ENCODE results near the gene HPSE.

GRCh38 chr4:83369831-83370639 is 35.4 kb upstream of the HPSE start:
- TF ChIP-seq YY1 (IDR thresholded peaks at IDR 0.05; ENCODE audit: extremely low read depth, insufficient replicate concordance, low read depth, low read length) (no peak), TCF7L2 (IDR thresholded peaks at IDR 0.05; ENCODE audit: borderline replicate concordance, extremely low read depth, insufficient read depth, insufficient read length) (no peak), SP1 (IDR thresholded peaks at IDR 0.05; ENCODE audit: low read depth) (no peak), ZNF274 (IDR thresholded peaks at IDR 0.05; ENCODE audit: low read depth, low read length) (no peak), RAD21 (IDR thresholded peaks at IDR 0.05; ENCODE audit: low read depth) (peak; percentile 43), EZH2 (IDR thresholded peaks at IDR 0.05) (no peak), POLR2A (IDR thresholded peaks at IDR 0.05; ENCODE audit: borderline replicate concordance, extremely low read depth, insufficient read depth, insufficient read length) (no peak), POLR2AphosphoS5 (IDR thresholded peaks at IDR 0.05; ENCODE audit: low read depth, low read length) (no peak), EZH2phosphoT487 (IDR thresholded peaks at IDR 0.05; ENCODE audit: borderline replicate concordance) (no peak)
- TF ChIP-seq, protein P1, sequence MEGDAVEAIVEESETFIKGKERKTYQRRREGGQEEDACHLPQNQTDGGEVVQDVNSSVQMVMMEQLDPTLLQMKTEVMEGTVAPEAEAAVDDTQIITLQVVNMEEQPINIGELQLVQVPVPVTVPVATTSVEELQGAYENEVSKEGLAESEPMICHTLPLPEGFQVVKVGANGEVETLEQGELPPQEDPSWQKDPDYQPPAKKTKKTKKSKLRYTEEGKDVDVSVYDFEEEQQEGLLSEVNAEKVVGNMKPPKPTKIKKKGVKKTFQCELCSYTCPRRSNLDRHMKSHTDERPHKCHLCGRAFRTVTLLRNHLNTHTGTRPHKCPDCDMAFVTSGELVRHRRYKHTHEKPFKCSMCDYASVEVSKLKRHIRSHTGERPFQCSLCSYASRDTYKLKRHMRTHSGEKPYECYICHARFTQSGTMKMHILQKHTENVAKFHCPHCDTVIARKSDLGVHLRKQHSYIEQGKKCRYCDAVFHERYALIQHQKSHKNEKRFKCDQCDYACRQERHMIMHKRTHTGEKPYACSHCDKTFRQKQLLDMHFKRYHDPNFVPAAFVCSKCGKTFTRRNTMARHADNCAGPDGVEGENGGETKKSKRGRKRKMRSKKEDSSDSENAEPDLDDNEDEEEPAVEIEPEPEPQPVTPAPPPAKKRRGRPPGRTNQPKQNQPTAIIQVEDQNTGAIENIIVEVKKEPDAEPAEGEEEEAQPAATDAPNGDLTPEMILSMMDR (IDR thresholded peaks at IDR 0.05 in 2 of 3, conservative IDR thresholded peaks at IDR 0.05 in 1 of 3; ENCODE audit: borderline replicate concordance in 1 of 3, insufficient read depth in 1 of 3, low read depth in 2 of 3, low read length in 2 of 3): 0 out of 6 replicates have a peak, but pooled peaks of 1 of the 3 experiments have one; percentile 6
- TF ChIP-seq, protein P2, sequence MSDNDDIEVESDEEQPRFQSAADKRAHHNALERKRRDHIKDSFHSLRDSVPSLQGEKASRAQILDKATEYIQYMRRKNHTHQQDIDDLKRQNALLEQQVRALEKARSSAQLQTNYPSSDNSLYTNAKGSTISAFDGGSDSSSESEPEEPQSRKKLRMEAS (IDR thresholded peaks at IDR 0.05): no peak
